ENCODE results near the gene SMIM38. TPM values are rescaled to one million over a fixed set of nuclear protein-coding genes. Genes with fewer than 3 reads are reported as not detected.

Gene SMIM38
- polyA plus RNA-seq, 12 donors, result 0.15 to 0.98 (median 0.38) TPM; not detected in 2

DNA sequence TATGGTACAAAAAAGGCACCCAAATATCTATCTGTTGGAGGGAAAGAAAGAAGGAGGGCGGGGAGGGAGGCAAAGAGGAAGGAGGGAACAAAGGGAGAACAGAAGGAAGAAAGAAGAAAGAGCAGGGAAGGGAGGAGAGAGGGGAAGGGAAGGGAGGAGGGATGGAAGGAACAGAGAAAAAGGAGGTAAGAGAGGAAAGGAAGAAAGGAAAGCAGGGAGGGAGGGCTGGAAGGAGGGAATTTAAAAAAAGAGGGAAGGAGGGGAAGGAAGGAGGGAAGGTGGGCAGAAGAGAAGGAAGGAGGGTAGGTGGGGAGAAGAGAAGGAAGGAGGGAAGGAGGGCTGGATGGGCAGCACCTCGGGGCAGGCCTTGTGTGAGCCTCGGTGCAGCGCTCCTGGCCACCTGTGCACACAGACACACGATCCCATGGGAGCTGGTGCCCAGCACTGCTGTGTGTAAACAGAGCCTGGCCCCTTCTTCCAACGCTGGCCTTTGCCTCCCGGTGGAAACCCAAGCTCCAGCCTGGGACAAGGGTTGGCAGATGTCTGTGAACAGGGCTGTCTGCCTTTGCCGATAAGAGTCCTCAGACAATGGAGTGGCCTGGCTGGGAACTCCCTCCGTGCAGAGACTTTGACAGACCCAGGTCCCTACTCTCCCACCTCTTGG lies 23.2 kb downstream of the SMIM38 start:
- no peak for DNase-seq

GRCh38 chr11:69180226-69180625 lies 24.5 kb downstream of the SMIM38 start:
- DNase-seq, result no peak

DNA sequence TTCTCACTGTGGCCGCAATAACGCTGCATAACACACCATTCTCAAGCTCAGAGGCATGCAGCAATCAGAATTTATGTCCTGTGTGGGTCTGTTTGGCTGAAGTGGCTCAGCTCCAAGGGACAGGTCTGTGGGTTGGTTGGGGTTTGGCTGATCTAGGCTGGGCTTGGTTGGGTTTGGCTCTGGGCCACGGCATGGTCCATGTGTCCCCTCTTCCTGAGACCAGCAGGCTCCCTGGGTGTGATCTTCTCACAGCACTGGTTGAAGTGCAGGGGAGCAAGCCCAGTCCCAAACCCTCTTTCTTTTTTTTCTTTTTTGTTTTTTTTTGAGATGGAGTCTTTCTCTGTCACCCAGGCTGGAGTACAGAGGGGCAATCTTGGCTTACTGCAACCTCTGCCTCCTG lies 25.0 kb downstream of the SMIM38 start:
- no peak for DNase-seq

DNA sequence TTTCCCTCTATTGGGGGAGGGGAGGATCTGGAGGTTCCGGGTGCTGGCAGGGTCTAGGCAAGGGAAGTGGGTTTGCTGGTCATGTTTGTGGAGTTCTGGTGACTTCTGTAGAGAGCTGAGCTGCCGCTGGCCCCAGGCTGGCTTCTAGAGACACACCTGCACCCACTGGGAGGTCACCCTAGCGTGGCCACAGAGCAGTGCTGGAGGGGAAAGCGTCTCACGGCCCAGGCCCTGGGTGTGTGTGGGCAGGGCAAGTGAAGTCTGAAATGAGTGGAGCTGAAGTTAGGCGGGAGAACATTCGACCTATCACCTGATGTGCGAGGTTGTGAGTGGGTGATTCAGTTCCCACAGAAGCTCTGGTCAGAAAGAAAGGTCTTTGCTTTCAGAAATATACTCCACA lies 27.9 kb downstream of the SMIM38 start:
- DNase-seq, result no peak

DNA sequence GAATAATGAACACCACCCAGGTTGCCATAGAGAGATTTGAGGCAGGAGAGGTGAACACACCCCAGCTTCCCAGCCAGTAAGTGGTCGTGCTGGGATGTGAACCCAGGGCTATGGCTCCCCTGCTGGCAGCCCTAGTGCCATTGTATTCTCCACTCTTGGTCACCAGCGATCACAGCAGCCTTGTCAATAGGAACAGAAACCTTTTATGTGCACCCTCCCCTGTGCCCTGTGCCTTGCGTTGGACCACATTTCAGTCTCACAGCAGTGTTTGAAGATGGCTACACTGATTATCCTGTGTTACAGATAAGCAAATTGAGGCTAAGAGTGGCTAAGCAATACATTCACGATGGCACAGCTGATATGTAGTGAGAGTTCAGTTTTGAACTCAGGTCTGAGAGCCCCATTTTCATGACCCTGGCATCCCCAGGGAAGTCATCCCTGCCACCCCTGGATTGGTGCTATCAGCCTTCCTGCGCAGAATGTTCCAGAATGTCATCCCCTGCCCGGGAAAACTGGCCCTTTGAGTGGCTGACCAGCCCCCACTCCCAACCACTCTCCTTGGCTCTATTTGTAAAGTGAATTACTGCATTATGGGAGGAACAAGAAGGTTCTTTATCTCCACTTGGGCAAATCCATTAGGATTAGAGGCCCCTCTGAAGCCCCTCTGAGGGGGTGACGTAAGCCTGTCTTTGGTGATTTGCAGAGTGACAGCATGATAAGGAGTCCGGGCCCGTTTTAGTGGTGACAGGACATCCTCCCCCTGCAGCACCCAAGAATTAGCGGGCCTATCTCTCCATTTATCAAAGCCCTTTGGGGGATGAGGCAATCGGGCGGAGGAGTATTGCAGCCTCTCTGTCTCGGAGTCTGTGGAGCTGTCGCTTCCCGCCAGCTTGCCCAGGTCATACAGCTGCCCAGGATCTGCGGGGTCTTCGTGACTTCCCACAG lies 30.9 kb downstream of the SMIM38 start:
- DNase-seq, result no peak

GRCh38 chr11:69187540-69188065 lies 31.9 kb downstream of the SMIM38 start:
- DNase-seq, result no peak

DNA sequence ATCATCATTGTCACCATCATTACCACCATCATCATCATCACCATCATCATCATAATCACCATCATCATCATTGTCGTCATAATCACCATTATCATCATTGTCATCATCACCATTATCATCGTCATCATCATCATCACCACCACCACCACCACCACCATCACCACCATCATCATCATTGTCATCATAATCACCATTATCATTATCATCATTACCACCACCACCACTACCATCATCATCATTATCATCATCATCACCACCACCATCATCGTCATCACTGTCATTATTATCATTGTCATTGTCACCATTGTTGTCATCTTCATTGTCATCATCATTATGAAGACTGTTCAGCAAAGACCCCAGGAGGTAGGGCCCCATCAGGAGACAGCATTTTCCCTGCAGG lies 33.3 kb downstream of the SMIM38 start:
- DNase-seq, result no peak

DNA sequence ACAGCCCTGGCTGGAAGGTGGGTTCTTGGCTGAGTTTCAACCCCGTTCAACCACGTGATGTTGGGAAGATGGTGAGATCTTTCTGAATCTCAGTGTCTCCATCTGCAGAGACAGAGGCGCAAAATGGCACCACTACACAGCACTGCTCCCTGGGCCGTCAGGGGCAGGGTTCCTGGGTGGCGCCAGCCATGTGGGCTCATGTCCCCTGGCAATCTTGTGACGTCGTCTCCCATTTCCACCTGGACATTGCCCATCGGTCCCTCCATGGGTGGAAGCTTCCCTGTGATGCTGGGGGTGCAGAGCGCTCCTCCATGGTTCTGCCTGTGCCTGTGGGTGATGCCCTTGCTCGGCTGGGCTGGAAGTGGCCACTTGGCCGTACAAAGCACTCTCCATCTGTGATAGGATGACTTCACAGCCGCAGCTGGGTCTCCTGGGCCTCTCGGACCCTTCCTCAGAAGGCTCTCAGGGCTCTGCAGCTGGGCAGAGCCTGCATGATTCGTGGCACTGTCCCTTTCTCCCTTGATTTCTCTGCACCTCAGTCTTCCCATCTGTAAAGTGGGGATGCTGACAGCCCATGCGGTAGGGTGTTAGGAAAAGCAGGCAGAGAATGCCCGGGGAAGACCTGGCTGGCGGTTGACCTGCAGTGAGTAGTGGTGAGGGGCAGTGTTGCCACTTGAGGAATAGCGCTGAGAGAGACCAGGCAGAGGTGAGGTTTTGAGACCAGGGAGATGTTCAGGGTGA lies 35.2 kb downstream of the SMIM38 start:
- DNase-seq, result no peak

GRCh38 chr11:69192301-69192721 lies 36.6 kb downstream of the SMIM38 start:
- DNase-seq, result no peak

- no peak for DNase-seq
Observed at GRCh38 chr11:69193151-69193550, 37.4 kb downstream of the SMIM38 start.

GRCh38 chr11:69193629-69194028 lies 37.9 kb downstream of the SMIM38 start:
- DNase-seq, result no peak

DNA sequence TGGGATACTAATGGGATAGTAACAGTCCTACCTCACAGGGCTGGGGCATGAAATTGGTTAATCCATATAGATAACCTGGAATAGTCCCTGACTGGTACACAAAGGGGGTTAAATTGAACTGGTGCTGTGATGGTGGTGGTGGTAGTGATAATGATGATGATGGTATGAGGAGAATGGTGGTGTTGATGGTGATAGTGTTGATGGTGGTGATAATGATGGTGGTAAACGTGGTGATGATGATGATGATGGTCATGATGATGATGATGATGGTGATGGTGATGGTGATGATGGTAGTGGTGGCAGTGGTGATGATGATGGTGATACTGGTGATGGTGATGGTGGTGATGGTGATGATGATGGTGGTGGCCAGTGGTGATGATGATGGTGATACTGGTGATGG lies 38.7 kb downstream of the SMIM38 start:
- no peak for DNase-seq

GRCh38 chr11:69194956-69195355 lies 39.2 kb downstream of the SMIM38 start:
- no peak for DNase-seq

GRCh38 chr11:69195824-69196782 lies 40.4 kb downstream of the SMIM38 start:
- no peak for DNase-seq

DNA sequence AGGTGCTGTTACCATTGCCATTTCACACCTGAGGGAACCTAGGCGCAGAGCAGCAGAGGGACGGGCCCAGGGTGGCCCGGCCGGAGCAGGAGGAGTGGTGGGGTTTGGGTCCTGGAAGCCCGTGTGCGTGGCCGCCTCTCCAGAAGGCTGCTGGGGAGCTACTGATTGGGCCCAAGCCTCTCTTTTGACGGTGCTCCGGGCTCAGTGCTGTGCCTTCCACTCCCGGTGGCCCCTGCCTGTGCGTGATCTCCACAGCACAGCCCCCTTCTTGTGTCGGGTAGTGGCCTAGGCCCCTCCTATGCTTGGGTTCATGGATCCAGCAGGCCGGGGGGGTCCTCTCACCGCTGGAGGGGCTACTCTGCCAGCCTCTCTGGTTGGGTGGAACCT lies 41.0 kb downstream of the SMIM38 start:
- DNase-seq, result no peak

GRCh38 chr11:69198891-69199582 lies 43.3 kb downstream of the SMIM38 start:
- no peak for DNase-seq

GRCh38 chr11:69199583-69200315 lies 44.0 kb downstream of the SMIM38 start:
- DNase-seq, result no peak

DNA sequence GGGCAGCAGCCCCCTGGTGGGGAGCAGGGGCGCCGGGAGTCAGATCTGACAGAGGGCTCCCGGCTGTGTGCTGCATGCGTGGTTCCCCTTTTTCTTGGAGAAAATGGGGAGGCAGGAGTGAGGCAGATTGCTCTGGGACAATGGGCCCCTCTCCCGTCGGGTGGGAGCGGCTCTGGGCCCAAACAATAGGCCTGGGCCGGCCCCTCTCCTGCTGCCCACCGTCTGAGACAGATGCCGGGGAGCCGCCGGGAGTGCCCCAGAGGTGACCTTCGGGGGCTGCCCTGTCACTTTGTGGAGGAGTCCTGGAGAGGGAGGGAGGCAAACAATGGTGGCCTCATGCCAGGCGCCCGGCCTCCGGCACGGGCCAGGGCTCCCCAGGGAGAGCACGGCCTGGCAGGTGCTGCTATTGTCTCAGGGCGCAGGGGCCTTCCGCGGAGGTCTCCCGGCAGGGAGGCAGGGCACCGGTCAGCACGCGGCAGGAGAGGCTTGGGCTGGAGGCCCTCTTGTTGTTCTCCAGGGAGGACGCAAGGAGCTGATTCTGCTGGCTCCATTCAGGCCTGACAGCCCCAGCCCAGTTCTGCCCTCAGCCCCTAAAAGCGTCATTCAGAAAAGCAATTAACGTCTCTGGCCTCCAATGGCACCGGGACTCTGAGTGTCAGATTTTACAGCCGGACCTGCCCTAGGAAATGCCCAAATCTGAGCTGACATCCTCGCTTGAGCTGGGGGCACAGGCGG lies 44.8 kb downstream of the SMIM38 start:
- DNase-seq, result no peak

DNA sequence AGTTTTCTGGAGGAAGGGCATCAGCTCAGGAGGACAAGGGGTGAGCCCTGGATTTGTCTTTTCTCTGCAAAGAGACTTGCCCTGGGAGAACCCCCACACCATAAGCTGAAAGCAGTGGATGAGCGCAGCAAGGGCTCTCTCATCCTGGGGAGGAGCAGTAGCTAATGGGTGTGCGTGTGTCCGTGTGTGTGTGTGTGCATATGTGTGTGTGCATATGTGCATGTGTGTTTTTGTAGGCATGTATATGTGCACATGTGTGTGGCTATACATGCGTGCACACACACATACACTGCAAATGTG lies 45.3 kb downstream of the SMIM38 start:
- no peak for DNase-seq

Measured in muscle of arm (tissue), 12 donors.